ENCODE results near the gene TWNK. TPM values are rescaled to one million over a fixed set of nuclear protein-coding genes. Genes with fewer than 3 reads are reported as not detected.
"Not testable (repeated sequence)": the region's sequence is repeated elsewhere in the genome, so short reads cannot be mapped to it uniquely, and the experiment has no call there.

Gene TWNK
- total RNA-seq, 2 donors from 2014 or later = 9.7 to 17.3 TPM

- no peak for TF ChIP-seq POLR2A (IDR thresholded peaks at IDR 0.05)
- no peak for TF ChIP-seq POLR2AphosphoS5 (IDR thresholded peaks at IDR 0.05)
- TF ChIP-seq CTCF (IDR thresholded peaks at IDR 0.05) = no peak
- no peak for DNase-seq (ENCODE audit: low spot score)
- H3K27ac ChIP-seq = peak overlapping the region in 1 of 2 donors; percentile 97
- no peaks in the 10 kb centered on the region for H3K9me3 ChIP-seq
- no peaks in the 10 kb centered on the region for H3K27me3 ChIP-seq (replicated peaks; ENCODE audit: insufficient read depth)
- intact Hi-C loops (cut with DNase I) = loop anchor here (5.0 kb wide), 1 partner anchor 34 kb away; no protein-coding TSS in a partner anchor
- peaks cover 16% of the 10 kb centered on the region for H3K4me1 ChIP-seq (replicated peaks)
- H3K36me3 ChIP-seq = peaks cover 0 to 4% of the 10 kb centered on the region in 2 donors
- 69% methylated on average over 3 of the region's 3 CpGs for WGBS
- H3K4me3 ChIP-seq = no peak overlapping the region
Measured at GRCh38 chr10:101033276-101033675, 45.9 kb downstream of the TWNK start.

GRCh38 chr10:101034404-101034803 lies 47.1 kb downstream of the TWNK start:
- WGBS = 93% methylated on average over 4 of the region's 4 CpGs
- H3K36me3 ChIP-seq; DNase-seq (ENCODE audit: low spot score); H3K27ac ChIP-seq; H3K4me3 ChIP-seq; H3K9me3 ChIP-seq; H3K27me3 ChIP-seq (replicated peaks; ENCODE audit: insufficient read depth): not testable (repeated sequence)
- intact Hi-C loops (cut with DNase I) = loop anchor here (5.0 kb wide), 1 partner anchor 33 kb away; no protein-coding TSS in a partner anchor
- peaks cover 16% of the 10 kb centered on the region for H3K4me1 ChIP-seq (replicated peaks)

- Histone ChIP-seq H3K9me3 (no peaks in the 10 kb centered on the region), H3K4me3 (no peak overlapping the region), H3K4me1 (replicated peaks) (peaks cover 16% of the 10 kb centered on the region), H3K27ac (no peak overlapping the region), H3K27me3 (replicated peaks; ENCODE audit: insufficient read depth) (no peaks in the 10 kb centered on the region), H3K36me3 (peaks cover 0 to 4% of the 10 kb centered on the region in 2 donors)
- no peak for DNase-seq (ENCODE audit: low spot score)
- intact Hi-C loops (cut with DNase I) = no loop called here
- TF ChIP-seq POLR2A (IDR thresholded peaks at IDR 0.05) (no peak), CTCF (IDR thresholded peaks at IDR 0.05) (no peak), POLR2AphosphoS5 (IDR thresholded peaks at IDR 0.05) (no peak)
- 91% methylated on average over 7 of the region's 7 CpGs for WGBS
Measured at GRCh38 chr10:101035314-101035713, 48.0 kb downstream of the TWNK start.

- no peak for DNase-seq (ENCODE audit: low spot score)
- intact Hi-C loops (cut with DNase I) = no loop called here
Measured at GRCh38 chr10:101035916-101036702, 48.8 kb downstream of the TWNK start.

GRCh38 chr10:101036726-101037125 lies 49.4 kb downstream of the TWNK start:
- DNase-seq (ENCODE audit: low spot score) = no peak
- TF ChIP-seq POLR2AphosphoS5 (IDR thresholded peaks at IDR 0.05) (no peak), POLR2A (IDR thresholded peaks at IDR 0.05) (no peak), CTCF (IDR thresholded peaks at IDR 0.05) (no peak)
- H3K4me3 ChIP-seq = no peak overlapping the region
- WGBS = 84% methylated on average over 5 of the region's 7 CpGs
- intact Hi-C loops (cut with DNase I) = no loop called here
- no peak overlapping the region for H3K27ac ChIP-seq
- H3K36me3 ChIP-seq = peaks cover 0 to 4% of the 10 kb centered on the region in 2 donors
- H3K27me3 ChIP-seq (replicated peaks; ENCODE audit: insufficient read depth) = no peaks in the 10 kb centered on the region
- H3K9me3 ChIP-seq = no peaks in the 10 kb centered on the region
- peaks cover 13% of the 10 kb centered on the region for H3K4me1 ChIP-seq (replicated peaks)

More at GRCh38 chr10:101035916-101036702, 48.8 kb downstream of the TWNK start:
- no peak overlapping the region for H3K4me3 ChIP-seq
- peaks cover 0 to 4% of the 10 kb centered on the region in 2 donors for H3K36me3 ChIP-seq
- H3K27me3 ChIP-seq (replicated peaks; ENCODE audit: insufficient read depth) = no peaks in the 10 kb centered on the region
- H3K9me3 ChIP-seq = no peaks in the 10 kb centered on the region
- peaks cover 13% of the 10 kb centered on the region for H3K4me1 ChIP-seq (replicated peaks)
- TF ChIP-seq POLR2A (IDR thresholded peaks at IDR 0.05) = no peak
- TF ChIP-seq POLR2AphosphoS5 (IDR thresholded peaks at IDR 0.05) = no peak
- TF ChIP-seq CTCF (IDR thresholded peaks at IDR 0.05) = no peak
- WGBS = 84% methylated on average over 10 of the region's 10 CpGs
- H3K27ac ChIP-seq = no peak overlapping the region
